ENCODE data around the gene CDO1. TPM values are rescaled to one million over a fixed set of nuclear protein-coding genes. Genes with fewer than 3 reads are reported as not detected.

The CDO1 gene
- total RNA-seq, 1 experiment from 2014 or later: 13.2 TPM

- TF ChIP-seq MLX (CRISPR knock-in tag; IDR thresholded peaks at IDR 0.05) (no peak), GRHL2 (CRISPR knock-in tag; IDR thresholded peaks at IDR 0.05; ENCODE audit: insufficient replicate concordance, severe bottlenecking) (no peak), NR1H2 (CRISPR knock-in tag; IDR thresholded peaks at IDR 0.05) (no peak), E2F1 (CRISPR knock-in tag; IDR thresholded peaks at IDR 0.05) (no peak), AFF4 (CRISPR knock-in tag; IDR thresholded peaks at IDR 0.05; ENCODE audit: borderline replicate concordance) (no peak), NFE2L1 (CRISPR knock-in tag; IDR thresholded peaks at IDR 0.05) (no peak), PRDM15 (CRISPR knock-in tag; IDR thresholded peaks at IDR 0.05) (no peak)
These were observed 1.3 kb downstream of the CDO1 start (continued) for GRCh38 chr5:115815006-115815692.

GRCh38 chr5:115813719-115814118 is 2.7 kb downstream of the CDO1 start:
- H3K27ac Mint-ChIP-seq: no peak overlapping the region
- H3K27me3 Mint-ChIP-seq (ENCODE audit: low read depth): peaks cover 27% of the 10 kb centered on the region
- peaks cover 23% of the 10 kb centered on the region for H3K4me1 Mint-ChIP-seq
- CTCF ChIA-PET: no interaction called here
- no peak overlapping the region for H3K4me3 Mint-ChIP-seq
- TF ChIP-seq, protein P1, sequence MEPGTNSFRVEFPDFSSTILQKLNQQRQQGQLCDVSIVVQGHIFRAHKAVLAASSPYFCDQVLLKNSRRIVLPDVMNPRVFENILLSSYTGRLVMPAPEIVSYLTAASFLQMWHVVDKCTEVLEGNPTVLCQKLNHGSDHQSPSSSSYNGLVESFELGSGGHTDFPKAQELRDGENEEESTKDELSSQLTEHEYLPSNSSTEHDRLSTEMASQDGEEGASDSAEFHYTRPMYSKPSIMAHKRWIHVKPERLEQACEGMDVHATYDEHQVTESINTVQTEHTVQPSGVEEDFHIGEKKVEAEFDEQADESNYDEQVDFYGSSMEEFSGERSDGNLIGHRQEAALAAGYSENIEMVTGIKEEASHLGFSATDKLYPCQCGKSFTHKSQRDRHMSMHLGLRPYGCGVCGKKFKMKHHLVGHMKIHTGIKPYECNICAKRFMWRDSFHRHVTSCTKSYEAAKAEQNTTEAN (CRISPR knock-in tag; IDR thresholded peaks at IDR 0.05): no peak
- TF ChIP-seq ZNF423 (CRISPR knock-in tag; IDR thresholded peaks at IDR 0.05) (no peak), E2F1 (CRISPR knock-in tag; IDR thresholded peaks at IDR 0.05) (no peak), NR2C2 (CRISPR knock-in tag; IDR thresholded peaks at IDR 0.05) (no peak), SP1 (CRISPR knock-in tag; conservative IDR thresholded peaks at IDR 0.05) (no peak), ATF2 (CRISPR knock-in tag; IDR thresholded peaks at IDR 0.05; ENCODE audit: borderline replicate concordance, low read depth) (no peak), PRRX2 (CRISPR knock-in tag; IDR thresholded peaks at IDR 0.05) (no peak), CBFB (CRISPR knock-in tag; IDR thresholded peaks at IDR 0.05; ENCODE audit: low read depth) (no peak), OVOL2 (CRISPR knock-in tag; IDR thresholded peaks at IDR 0.05; ENCODE audit: borderline replicate concordance) (no peak)
- TF ChIP-seq, protein P2, sequence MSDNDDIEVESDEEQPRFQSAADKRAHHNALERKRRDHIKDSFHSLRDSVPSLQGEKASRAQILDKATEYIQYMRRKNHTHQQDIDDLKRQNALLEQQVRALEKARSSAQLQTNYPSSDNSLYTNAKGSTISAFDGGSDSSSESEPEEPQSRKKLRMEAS (CRISPR knock-in tag; IDR thresholded peaks at IDR 0.05): no peak
- H3K36me3 Mint-ChIP-seq: peaks cover 2% of the 10 kb centered on the region; the same call in 1 of the 2 replicates
- ATAC-seq (no peak), DNase-seq (ENCODE audit: low spot score) (no peak)
- H3K9me3 Mint-ChIP-seq: no peaks in the 10 kb centered on the region
- POLR2A ChIA-PET: no interaction called here

All from WTC11 (cell line).